GM21526 (cell line): ENCODE results near the gene SLCO1C1.

ENCODE experiments used
- ATAC-seq: cut with Tn5 transposase; IDR thresholded peaks from one replicate; pipeline ENCODE4 v1.9.1; 2021; ENCODE audit warnings: moderate library complexity; ENCODE audit not compliant: unreplicated experiment, low FRiP score

The SLCO1C1 gene

DNA sequence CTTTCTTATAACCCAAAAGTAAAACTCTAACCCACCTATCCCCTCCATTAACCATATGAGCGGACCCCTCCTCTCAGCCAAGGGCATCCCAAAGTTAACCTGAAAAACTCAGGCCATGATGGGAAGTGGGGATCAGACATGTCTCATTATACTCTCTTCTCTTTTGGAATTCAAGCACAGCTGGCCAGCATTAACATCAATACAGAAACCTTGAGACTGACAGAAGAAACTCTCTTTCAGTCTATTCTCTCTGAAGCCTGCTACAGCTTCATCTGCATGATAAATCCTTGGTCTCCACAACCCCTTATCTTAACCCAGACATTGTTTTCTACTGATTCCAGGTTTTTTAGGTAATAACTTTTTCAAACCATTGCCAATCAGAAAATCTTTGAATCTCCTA, 97.8 kb downstream of the SLCO1C1 start:
- no peak for ATAC-seq

DNA sequence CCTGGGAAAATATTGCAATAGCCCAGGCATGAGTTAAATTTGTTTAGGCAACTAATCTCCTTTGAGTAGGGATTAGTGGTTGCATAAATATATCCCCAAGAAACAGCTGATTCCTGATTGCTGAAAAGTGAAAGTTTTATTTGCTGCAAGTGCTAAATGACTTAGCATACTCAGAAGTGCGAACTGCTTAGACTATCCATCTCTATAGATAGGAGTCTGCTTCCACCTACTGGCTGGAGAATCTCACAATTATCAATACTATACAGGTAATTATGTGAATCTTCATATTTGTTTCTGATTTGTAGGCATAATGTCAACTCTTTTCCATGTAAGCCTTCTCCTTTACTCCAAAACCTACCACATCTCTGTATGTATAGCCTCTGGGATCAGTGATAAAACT, 103.4 kb downstream of the SLCO1C1 start:
- no peak for ATAC-seq

DNA sequence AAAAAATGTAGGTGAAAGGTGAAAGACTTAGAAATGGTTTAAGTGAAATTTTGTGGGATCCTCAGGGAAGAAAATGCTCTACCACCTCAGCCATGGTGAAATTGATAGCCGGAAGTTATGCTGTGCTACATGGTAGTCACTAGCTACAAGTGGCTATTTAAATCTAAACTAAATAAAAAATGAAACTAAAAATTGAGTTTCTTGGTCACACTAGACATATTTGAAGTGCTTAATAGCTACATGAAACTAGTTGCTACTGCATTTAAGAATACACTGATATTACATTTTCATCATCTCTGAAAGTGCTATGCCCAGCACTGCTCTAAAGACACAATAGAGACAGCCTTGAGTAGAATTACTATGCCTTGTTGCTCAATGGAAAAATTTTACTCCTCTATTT, 105.0 kb downstream of the SLCO1C1 start:
- no peak for ATAC-seq

DNA sequence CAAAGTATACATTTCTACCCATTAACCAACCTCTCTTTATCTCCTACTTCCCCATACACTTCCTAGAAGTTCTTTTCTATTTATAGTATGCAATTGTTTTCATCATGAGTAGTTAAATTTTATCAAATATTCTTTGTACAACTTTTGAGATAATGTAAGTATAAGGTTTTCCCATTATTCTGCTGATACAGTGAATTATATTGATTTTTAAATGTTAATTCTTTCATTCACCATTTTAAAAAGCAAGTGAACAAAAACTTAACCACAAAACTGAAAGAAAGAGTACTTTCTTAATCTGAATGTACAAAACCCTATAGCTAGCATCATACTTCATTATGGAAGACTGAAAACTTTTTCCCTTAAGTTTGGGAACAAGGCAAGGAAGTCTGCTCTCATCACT, 105.9 kb downstream of the SLCO1C1 start:
- ATAC-seq = no peak
